Spleen (tissue), 11 donors: ENCODE data around the gene SSU72. TPM values are rescaled to one million over a fixed set of nuclear protein-coding genes. Genes with fewer than 3 reads are reported as not detected.
"Not testable (repeated sequence)": the region's sequence is repeated elsewhere in the genome, so short reads cannot be mapped to it uniquely, and the experiment has no call there.

Experiments used
- DNase-seq: peaks from one replicate; pipeline ENCODE4 v3.0.0-alpha.2; 2020
- H3K27ac ChIP-seq, 8 donors: fragments of 200-600 bp; sonication (generic) in 7 of 8; 1 replicate in 4 of 8; 2 replicates in 4 of 8; pipeline versions ENCODE4 v1.5.0 to v1.8.0; 2016 to 2021; ENCODE audit warnings: inconsistent platforms in 4 of 8, mild to moderate bottlenecking in 4 of 8, moderate library complexity in 1 of 8
- H3K27me3 ChIP-seq, 7 donors: fragments of 200-600 bp; sonication (generic) in 6 of 7; replicated peaks in 1 of 7; 1 replicate in 4 of 7; 2 replicates in 3 of 7; pipeline versions ENCODE4 v1.5.0 to v1.8.0; 2016 to 2021; ENCODE audit warnings: inconsistent platforms in 3 of 7, mild to moderate bottlenecking in 1 of 7
- H3K36me3 ChIP-seq, 6 donors: fragments of 200-600 bp; sonication (generic) in 5 of 6; 1 replicate in 4 of 6; 2 replicates in 2 of 6; pipeline versions ENCODE4 v1.5.0 to v1.8.0; 2016 to 2021; ENCODE audit warnings: inconsistent platforms in 2 of 6
- H3K4me1 ChIP-seq, 6 donors: fragments of 200-600 bp; sonication (generic) in 5 of 6; 1 replicate in 3 of 6; 2 replicates in 3 of 6; pipeline versions ENCODE4 v1.5.0 to v1.8.0; 2016 to 2021; ENCODE audit warnings: inconsistent platforms in 3 of 6
- H3K4me3 ChIP-seq, 8 donors: fragments of 200-600 bp; sonication (generic) in 7 of 8; 1 replicate in 4 of 8; 2 replicates in 4 of 8; pipeline versions ENCODE4 v1.5.0 to v1.8.0; 2016 to 2021; ENCODE audit warnings: inconsistent platforms in 4 of 8, mild to moderate bottlenecking in 4 of 8, moderate library complexity in 2 of 8
- H3K9me3 ChIP-seq, 8 donors: fragments of 200-600 bp; sonication (generic) in 7 of 8; 1 replicate in 4 of 8; 2 replicates in 4 of 8; pipeline versions ENCODE4 v1.5.0 to v1.8.0; 2016 to 2021; ENCODE audit warnings: inconsistent platforms in 4 of 8
- POLR2A ChIP-seq, 3 donors: fragments of 450-650 bp; IDR thresholded peaks; one replicate each; pipeline ENCODE4 v1.5.1; 2017; ENCODE audit warnings: antibody characterized with exemption in 3 of 3, mild to moderate bottlenecking in 1 of 3
- POLR2AphosphoS5 ChIP-seq, 3 donors: sonication (generic); formaldehyde crosslinking; IDR thresholded peaks; one replicate each; pipeline ENCODE4 v1.5.1; 2017; ENCODE audit warnings: antibody characterized with exemption in 3 of 3
- WGBS, 5 donors: extraction: QIAGEN DNeasy Blood & Tissue Kit in 3 of 5; methylation state at CpG; one replicate each; pipeline versions ENCODE4 v1.1.5 to v1.1.7; 2013 to 2018; 5-methylcytosine and 5-hydroxymethylcytosine counted together
- intact Hi-C: fragments of 100-400 bp; cut with DNase I; formaldehyde crosslinking; loops from one replicate; pipeline ENCODE4 v1.15.0; 2023; ENCODE audit warnings: low total_unique reads
- polyA plus RNA-seq, 3 donors: library from polyadenylated mRNA; stranded (reverse); fragments of 200-250 nt; gene quantifications; one replicate each; pipeline ENCODE4 v1.2.1, GENCODE V29; 2013
- total RNA-seq, 7 donors: library from RNA; depleted of rRNA in 3 of 7; stranded (reverse); fragments of >200 nt in 3 of 7; fragmentation: NEBNext Ultra II Directional in 4 of 7; extraction: Animal tissue kit (Norgen Biotek cat#: 25700) in 4 of 7; gene quantifications; one replicate each; pipeline versions ENCODE4 v1.1.0 to v1.2.1, GENCODE V29; 2016 to 2021
- TF ChIP-seq, protein P1 (sequence below), 11 experiments: fragments of 200-600 bp in 7 of 11; fragments of 450-650 bp in 4 of 11; sonication (generic) in 4 of 11; IDR thresholded peaks in 8 of 11; conservative IDR thresholded peaks in 3 of 11; 1 replicate in 7 of 11; 2 replicates in 4 of 11; pipeline versions ENCODE4 v1.4.0 to v1.8.0; 2016 to 2021; ENCODE audit warnings: antibody characterized with exemption in 11 of 11, inconsistent platforms in 4 of 11, mild to moderate bottlenecking in 1 of 11
- donor health status: healthy with polysubstance abuse.
- donor health status: DM: no; HTN: no; CAD: no; lungs with moderate emphysema.
- donor health status: DM: no; HTN: no; CAD: no.
- donor health status: Bipolar disorder and iron deficiency.
- donor health status: healthy.
- donor health status: DM: no; HTN: no; CAD: no.
- donor health status: DM: yes; HTN: yes; CAD: no.

Gene SSU72
- total and polyA plus RNA-seq, 10 donors = 86.7 to 168 (median 107) TPM

DNA sequence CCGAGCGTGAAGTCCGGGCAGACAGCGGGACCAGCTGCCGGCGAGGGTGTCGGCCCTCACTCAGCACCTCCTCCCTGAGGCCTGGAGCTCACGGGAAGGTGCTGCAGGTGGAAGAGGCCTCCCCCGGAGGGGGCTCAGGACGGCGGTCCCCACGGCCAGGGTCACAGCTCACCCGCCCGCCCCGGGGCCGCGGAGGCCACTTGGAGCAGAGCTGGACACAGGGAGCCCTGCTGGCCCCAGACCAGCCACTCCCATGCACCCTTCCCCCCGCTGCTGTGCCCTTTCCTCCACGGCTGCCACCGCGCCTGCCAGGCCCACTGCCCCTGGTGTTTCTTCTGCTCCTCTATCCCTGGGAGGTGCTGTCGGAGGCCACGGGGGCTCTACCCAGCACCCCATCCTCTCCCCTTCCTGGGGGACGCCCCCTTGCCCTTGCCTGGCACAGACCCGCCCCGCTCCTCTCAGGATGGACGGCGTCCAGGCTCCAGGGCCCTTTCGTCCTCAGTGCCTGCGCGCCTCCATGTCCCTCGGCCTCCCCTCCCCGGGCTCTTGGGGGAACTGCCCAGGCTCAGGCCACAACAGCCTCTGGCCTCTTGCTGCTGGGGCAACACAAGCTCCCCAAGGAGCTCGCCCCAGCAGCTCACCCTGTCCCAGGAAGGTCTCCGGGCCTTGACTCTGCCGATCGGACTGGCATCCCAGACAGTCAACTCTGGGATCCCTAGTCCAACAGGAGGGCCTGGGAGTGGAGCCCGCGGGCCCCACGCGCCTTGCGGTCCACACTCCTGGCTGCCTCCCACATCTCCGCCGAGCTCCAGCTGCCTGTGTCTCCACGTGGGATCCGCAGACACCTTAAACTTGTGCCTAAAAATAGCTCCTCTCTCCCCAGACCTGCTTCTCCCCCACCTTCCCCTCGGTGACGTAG lies 38.4 kb downstream of the SSU72 start:
- H3K27me3 ChIP-seq = peaks cover 0 to 20% (median 0%) of the 10 kb centered on the region in 7 donors
- H3K4me3 ChIP-seq = no peak overlapping the region
- TF ChIP-seq POLR2A (IDR thresholded peaks at IDR 0.05) (no peak), POLR2AphosphoS5 (IDR thresholded peaks at IDR 0.05) (no peak)
- TF ChIP-seq, protein P1, sequence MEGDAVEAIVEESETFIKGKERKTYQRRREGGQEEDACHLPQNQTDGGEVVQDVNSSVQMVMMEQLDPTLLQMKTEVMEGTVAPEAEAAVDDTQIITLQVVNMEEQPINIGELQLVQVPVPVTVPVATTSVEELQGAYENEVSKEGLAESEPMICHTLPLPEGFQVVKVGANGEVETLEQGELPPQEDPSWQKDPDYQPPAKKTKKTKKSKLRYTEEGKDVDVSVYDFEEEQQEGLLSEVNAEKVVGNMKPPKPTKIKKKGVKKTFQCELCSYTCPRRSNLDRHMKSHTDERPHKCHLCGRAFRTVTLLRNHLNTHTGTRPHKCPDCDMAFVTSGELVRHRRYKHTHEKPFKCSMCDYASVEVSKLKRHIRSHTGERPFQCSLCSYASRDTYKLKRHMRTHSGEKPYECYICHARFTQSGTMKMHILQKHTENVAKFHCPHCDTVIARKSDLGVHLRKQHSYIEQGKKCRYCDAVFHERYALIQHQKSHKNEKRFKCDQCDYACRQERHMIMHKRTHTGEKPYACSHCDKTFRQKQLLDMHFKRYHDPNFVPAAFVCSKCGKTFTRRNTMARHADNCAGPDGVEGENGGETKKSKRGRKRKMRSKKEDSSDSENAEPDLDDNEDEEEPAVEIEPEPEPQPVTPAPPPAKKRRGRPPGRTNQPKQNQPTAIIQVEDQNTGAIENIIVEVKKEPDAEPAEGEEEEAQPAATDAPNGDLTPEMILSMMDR (IDR thresholded peaks at IDR 0.05 in 8 of 11, conservative IDR thresholded peaks at IDR 0.05 in 3 of 11) = no peak
- DNase-seq = no peak
- peaks cover 0 to 16% (median 13%) of the 10 kb centered on the region in 8 donors for H3K9me3 ChIP-seq
- intact Hi-C loops = no loop called here
- peaks cover 0 to 31% (median 18%) of the 10 kb centered on the region in 6 donors for H3K4me1 ChIP-seq
- H3K36me3 ChIP-seq = peaks cover 0 to 48% (median 6%) of the 10 kb centered on the region in 6 donors
- H3K27ac ChIP-seq = no peak overlapping the region
- 84 to 88% (median 86%) methylated on average over 39 to 48 of the region's 48 CpGs for WGBS, 5 donors

DNA sequence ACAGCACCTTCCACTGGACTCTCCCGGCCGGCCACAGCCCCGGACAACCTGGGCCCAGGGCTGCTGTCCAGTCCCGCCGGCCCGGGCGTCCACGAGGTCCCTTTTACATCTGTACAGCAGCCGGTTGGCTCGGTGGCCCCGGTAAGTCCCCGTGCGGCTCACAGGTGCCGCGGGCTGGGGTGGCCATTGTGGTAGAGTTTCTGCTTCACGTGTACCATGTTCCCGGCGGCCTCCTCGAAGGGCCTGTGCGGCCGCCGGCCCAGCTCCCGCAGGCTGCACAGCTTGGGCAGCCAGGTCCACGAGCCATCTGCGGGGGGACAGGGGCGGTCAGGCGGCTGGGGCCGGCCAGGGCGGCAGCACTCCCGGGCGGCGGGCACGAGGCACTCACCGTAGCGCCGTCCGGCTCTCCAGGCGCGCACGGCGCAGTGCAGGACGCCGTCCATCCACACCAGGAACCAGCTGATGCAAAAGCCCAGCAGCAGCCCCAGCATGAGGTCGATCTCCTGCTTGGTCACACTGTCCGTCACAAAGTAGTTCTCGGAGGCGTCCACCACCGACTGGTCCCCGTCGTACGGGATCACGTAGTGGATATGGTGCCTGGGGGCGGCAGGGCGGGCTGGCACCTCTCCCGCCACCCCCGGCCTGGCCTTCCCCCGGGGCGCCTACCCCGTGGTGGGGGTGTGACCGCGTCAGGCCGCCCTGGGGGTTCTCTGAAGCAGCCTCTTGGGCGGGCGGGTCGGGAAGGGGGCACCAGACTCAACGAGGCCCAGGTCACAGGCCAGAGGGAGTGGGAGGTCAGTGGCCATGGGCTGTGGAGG lies 39.3 kb downstream of the SSU72 start:
- H3K4me3 ChIP-seq = no peak overlapping the region
- WGBS, 5 donors = 89 to 96% (median 93%) methylated on average over 20 to 66 of the region's 66 CpGs
- H3K4me1 ChIP-seq = peaks cover 0 to 22% (median 12%) of the 10 kb centered on the region in 6 donors
- no peak overlapping the region for H3K27ac ChIP-seq
- H3K36me3 ChIP-seq = peaks cover 0 to 46% (median 2%) of the 10 kb centered on the region in 6 donors
- TF ChIP-seq POLR2A (IDR thresholded peaks at IDR 0.05) (no peak), POLR2AphosphoS5 (IDR thresholded peaks at IDR 0.05) (peak in 2 of 3 donors; percentile 7 to 24)
- DNase-seq = no peak
- peaks cover 0 to 15% (median 0%) of the 10 kb centered on the region in 7 donors for H3K27me3 ChIP-seq
- intact Hi-C loops = no loop called here
- H3K9me3 ChIP-seq = peaks cover 0 to 21% (median 18%) of the 10 kb centered on the region in 8 donors

DNA sequence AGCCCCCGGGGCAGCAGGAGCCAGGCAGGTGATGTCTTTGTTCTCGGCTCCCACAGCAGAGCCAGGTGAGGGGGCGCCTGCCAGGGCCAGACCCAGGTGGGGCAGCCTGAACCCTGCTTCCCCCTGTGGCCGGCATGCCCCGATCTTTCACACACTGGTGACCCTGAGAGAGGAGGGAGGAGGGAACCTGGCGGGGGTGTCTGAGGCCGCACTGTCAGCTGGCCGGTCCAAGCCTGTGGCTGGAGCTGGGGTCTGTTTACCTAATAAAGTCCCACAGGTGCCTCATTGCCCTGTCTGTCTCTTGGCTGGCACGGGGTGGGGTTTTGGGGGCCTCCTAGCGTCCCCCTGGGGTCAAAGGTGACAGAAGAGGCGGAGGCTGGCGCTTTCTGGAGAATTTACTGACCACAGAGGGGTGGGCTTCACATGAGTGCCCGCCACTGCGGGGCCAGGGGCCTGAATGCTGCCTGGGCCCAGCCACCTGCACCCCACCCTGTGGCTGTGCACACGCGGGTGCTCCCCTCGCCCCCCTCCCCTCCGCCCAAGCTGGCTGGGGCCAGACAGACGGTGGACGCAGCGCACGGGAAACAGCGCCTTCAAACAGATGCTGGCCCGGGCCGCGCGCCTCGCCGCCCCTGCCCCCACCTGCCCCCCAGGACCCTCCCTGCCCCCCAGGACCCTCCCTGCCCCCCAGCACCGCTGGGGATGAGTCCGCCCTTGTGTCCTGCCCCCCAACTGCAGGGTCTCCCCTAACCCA lies 40.1 kb downstream of the SSU72 start:
- H3K36me3 ChIP-seq = peaks cover 0 to 54% (median 6%) of the 10 kb centered on the region in 6 donors
- H3K4me3 ChIP-seq = no peak overlapping the region
- TF ChIP-seq POLR2A (IDR thresholded peaks at IDR 0.05) (no peak), POLR2AphosphoS5 (IDR thresholded peaks at IDR 0.05) (peak in 1 of 3 donors; percentile 10)
- H3K27ac ChIP-seq = no peak overlapping the region
- no peak for DNase-seq
- WGBS, 5 donors = 80 to 94% (median 91%) methylated on average over 19 to 31 of the region's 31 CpGs
- peaks cover 0 to 21% (median 18%) of the 10 kb centered on the region in 8 donors for H3K9me3 ChIP-seq
- H3K27me3 ChIP-seq = peaks cover 0 to 7% (median 0%) of the 10 kb centered on the region in 7 donors
- peaks cover 0 to 16% (median 10%) of the 10 kb centered on the region in 6 donors for H3K4me1 ChIP-seq
- intact Hi-C loops = no loop called here

DNA sequence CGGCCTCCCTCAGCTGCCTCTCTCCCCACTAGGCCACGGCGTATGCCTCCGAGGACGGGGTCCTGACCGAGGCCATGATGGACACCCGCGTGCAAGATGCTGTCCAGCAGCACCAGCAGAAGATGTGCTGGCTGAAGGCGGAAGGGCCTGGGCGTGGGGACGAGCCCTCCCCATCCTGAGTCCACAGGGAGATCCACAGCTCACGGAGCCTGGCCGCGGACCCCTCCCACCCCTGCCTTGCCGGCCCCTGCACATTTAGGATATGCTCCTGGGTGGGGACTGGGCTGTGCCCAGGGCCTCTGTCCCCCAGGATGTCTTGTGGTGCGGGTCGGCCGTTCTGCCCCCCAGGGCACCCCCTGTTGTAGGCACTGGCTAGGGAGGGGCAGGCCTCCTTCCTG lies 40.8 kb downstream of the SSU72 start:
- intact Hi-C loops, DNase-seq, H3K4me3 ChIP-seq, H3K27me3 ChIP-seq, H3K4me1 ChIP-seq, H3K27ac ChIP-seq: not testable (repeated sequence)
- 81 to 92% (median 90%) methylated on average over 3 to 18 of the region's 18 CpGs for WGBS, 5 donors
- peaks cover 0 to 60% (median 11%) of the 10 kb centered on the region in 6 donors for H3K36me3 ChIP-seq
- H3K9me3 ChIP-seq = peaks cover 0 to 21% (median 18%) of the 10 kb centered on the region in 8 donors

DNA sequence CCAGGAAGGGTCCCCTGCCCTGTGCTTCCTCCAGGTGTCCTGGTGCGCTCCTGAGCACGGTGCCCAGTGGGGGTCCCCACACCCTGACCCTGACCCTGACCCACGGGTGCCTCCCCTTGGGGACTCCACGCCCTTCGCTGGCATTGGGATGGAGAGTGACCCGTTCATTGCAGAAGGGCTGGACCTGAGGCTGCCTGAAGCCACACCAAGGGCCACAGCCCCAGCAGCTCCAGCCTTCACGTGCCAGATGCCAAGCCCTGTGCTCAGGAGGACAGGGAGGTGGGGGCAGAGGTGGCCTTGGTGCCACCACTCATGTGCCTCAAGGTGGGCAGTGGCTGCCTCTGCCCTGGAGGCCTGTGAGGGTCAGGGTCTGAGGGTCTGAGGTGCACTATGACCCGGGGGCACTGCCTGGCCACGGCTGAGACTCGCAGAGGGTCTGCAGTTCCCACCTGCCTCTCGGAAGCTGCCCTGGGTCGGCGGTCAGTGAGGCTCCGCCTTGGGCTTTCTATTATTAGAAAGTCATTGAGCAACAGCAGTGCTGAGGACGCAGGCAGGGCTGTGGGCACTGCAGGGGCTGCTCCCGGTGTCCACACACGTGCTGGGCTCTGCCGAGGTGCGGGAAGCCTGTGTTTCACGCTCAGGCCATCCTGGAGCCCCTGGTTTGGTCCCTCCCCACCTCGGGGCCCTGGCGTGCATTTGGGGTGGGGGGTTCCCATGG lies 41.3 kb downstream of the SSU72 start:
- H3K27ac ChIP-seq, intact Hi-C loops, DNase-seq, H3K27me3 ChIP-seq, H3K4me1 ChIP-seq, H3K4me3 ChIP-seq: not testable (repeated sequence)
- WGBS, 5 donors = 48 to 85% (median 73%) methylated on average over 6 to 20 of the region's 22 CpGs
- Histone ChIP-seq H3K36me3 (peaks cover 0 to 66% (median 17%) of the 10 kb centered on the region in 6 donors), H3K9me3 (peaks cover 0 to 21% (median 18%) of the 10 kb centered on the region in 8 donors)
